Neural cell (in vitro differentiated cells): ENCODE results near the gene COL16A1.

ENCODE experiments used
- CTCF ChIP-seq: fragments of 450-650 bp; IDR thresholded peaks from 2 replicates; pipeline ENCODE4 v1.5.1; 2014; ENCODE audit warnings: antibody characterized with exemption, mild to moderate bottlenecking, moderate library complexity; ENCODE audit not compliant: poor library complexity, severe bottlenecking
- EP300 ChIP-seq: fragments of 450-650 bp; conservative IDR thresholded peaks from 2 replicates; pipeline ENCODE4 v1.6.1; 2014; ENCODE audit warnings: antibody characterized with exemption, mild to moderate bottlenecking, moderate library complexity; ENCODE audit not compliant: poor library complexity, severe bottlenecking
- EZH2 ChIP-seq: fragments of 200-600, 300-800 bp; shearing (Covaris generic), sonication (generic); IDR thresholded peaks from 2 replicates; pipeline ENCODE4 v1.6.1; 2014; ENCODE audit warnings: antibody characterized with exemption, low read length, borderline replicate concordance, mild to moderate bottlenecking; ENCODE audit not compliant: insufficient read depth, poor library complexity, severe bottlenecking
- MXI1 ChIP-seq: fragments of 450-650 bp; conservative IDR thresholded peaks from 2 replicates; pipeline ENCODE4 v1.6.1; 2014; ENCODE audit warnings: antibody characterized with exemption, mild to moderate bottlenecking; ENCODE audit not compliant: poor library complexity, severe bottlenecking
- POLR2AphosphoS5 ChIP-seq: IDR thresholded peaks from 2 replicates; pipeline ENCODE4 v1.6.1; 2012
- RAD21 ChIP-seq: fragments of 450-650 bp; conservative IDR thresholded peaks from 2 replicates; pipeline ENCODE4 v1.6.1; 2014; ENCODE audit warnings: antibody characterized with exemption, mild to moderate bottlenecking, moderate library complexity
- REST ChIP-seq: IDR thresholded peaks from 2 replicates; pipeline ENCODE4 v1.6.1; 2012; ENCODE audit warnings: borderline replicate concordance
- TAF1 ChIP-seq: IDR thresholded peaks from 2 replicates; pipeline ENCODE4 v1.6.1; 2012; ENCODE audit warnings: low read depth

- TF ChIP-seq CTCF (no peak), EZH2 (no peak), EP300 (no peak), RAD21 (no peak), REST (no peak), TAF1 (no peak), MXI1 (no peak), POLR2AphosphoS5 (no peak)
These were observed 8.3 kb upstream of the COL16A1 start for GRCh38 chr1:31712068-31712467.
